ENCODE data around the gene KIAA0825. TPM values are rescaled to one million over a fixed set of nuclear protein-coding genes. Genes with fewer than 3 reads are reported as not detected.
A peak's percentile ranks its signal among the peaks of the same experiment; 100 is the strongest.
"Not testable (repeated sequence)": the region's sequence is repeated elsewhere in the genome, so short reads cannot be mapped to it uniquely, and the experiment has no call there.

KIAA0825 gene
- total and polyA plus RNA-seq, 2 donors = 0.87 to 3.1 TPM

GRCh38 chr5:94153736-94154450, 464.5 kb downstream of the KIAA0825 start:
- WGBS = 92% methylated on average over 3 of the region's 3 CpGs
- Histone ChIP-seq H3K4me3 (ENCODE audit: low read length in 2 of 2) (no peak overlapping the region), H3K27ac (ENCODE audit: low read depth in 1 of 2, low read length in 1 of 2) (no peak overlapping the region), H3K36me3 (ENCODE audit: control insufficient read depth in 2 of 2, insufficient read depth in 2 of 2, low read length in 1 of 2) (no peaks in the 10 kb centered on the region), H3K4me1 (ENCODE audit: control insufficient read depth in 2 of 2, insufficient read depth in 2 of 2, low read length in 2 of 2) (no peaks in the 10 kb centered on the region), H3K9me3 (ENCODE audit: control insufficient read depth in 2 of 2, insufficient read depth in 1 of 2, low read length in 1 of 2) (no peaks in the 10 kb centered on the region), H3K27me3 (ENCODE audit: control insufficient read depth in 2 of 2, insufficient read depth in 1 of 2, low read length in 1 of 2) (no peaks in the 10 kb centered on the region)
- no peak for DNase-seq (ENCODE audit: low read depth in 6 of 9, low spot score in 9 of 9)

GRCh38 chr5:94143621-94144020, 474.8 kb downstream of the KIAA0825 start:
- not testable (repeated sequence) for H3K27ac ChIP-seq (ENCODE audit: low read depth in 1 of 2, low read length in 1 of 2); H3K27me3 ChIP-seq (ENCODE audit: control insufficient read depth in 2 of 2, insufficient read depth in 1 of 2, low read length in 1 of 2); DNase-seq (ENCODE audit: low read depth in 6 of 9, low spot score in 9 of 9); H3K4me3 ChIP-seq (ENCODE audit: low read length in 2 of 2); H3K9me3 ChIP-seq (ENCODE audit: control insufficient read depth in 2 of 2, insufficient read depth in 1 of 2, low read length in 1 of 2); H3K4me1 ChIP-seq (ENCODE audit: control insufficient read depth in 2 of 2, insufficient read depth in 2 of 2, low read length in 2 of 2); H3K36me3 ChIP-seq (ENCODE audit: control insufficient read depth in 2 of 2, insufficient read depth in 2 of 2, low read length in 1 of 2)

- no peak overlapping the region for H3K27ac ChIP-seq (ENCODE audit: low read depth in 1 of 2, low read length in 1 of 2)
- H3K9me3 ChIP-seq (ENCODE audit: control insufficient read depth in 2 of 2, insufficient read depth in 1 of 2, low read length in 1 of 2) = no peaks in the 10 kb centered on the region
- WGBS = 99% methylated on average over 2 of the region's 2 CpGs
- H3K4me1 ChIP-seq (ENCODE audit: control insufficient read depth in 2 of 2, insufficient read depth in 2 of 2, low read length in 2 of 2) = no peaks in the 10 kb centered on the region
- H3K4me3 ChIP-seq (ENCODE audit: low read length in 2 of 2) = no peak overlapping the region
- no peaks in the 10 kb centered on the region for H3K27me3 ChIP-seq (ENCODE audit: control insufficient read depth in 2 of 2, insufficient read depth in 1 of 2, low read length in 1 of 2)
- DNase-seq (ENCODE audit: low read depth in 6 of 9, low spot score in 9 of 9) = no peak
- H3K36me3 ChIP-seq (ENCODE audit: control insufficient read depth in 2 of 2, insufficient read depth in 2 of 2, low read length in 1 of 2) = no peaks in the 10 kb centered on the region
These were observed 478.1 kb downstream of the KIAA0825 start for GRCh38 chr5:94140300-94140699.

GRCh38 chr5:94130077-94130476, 488.3 kb downstream of the KIAA0825 start:
- WGBS = 100% methylated on average over 1 of the region's 1 CpG
- Histone ChIP-seq H3K27ac (ENCODE audit: low read depth in 1 of 2, low read length in 1 of 2) (no peak overlapping the region), H3K4me1 (ENCODE audit: control insufficient read depth in 2 of 2, insufficient read depth in 2 of 2, low read length in 2 of 2) (no peaks in the 10 kb centered on the region), H3K27me3 (ENCODE audit: control insufficient read depth in 2 of 2, insufficient read depth in 1 of 2, low read length in 1 of 2) (no peaks in the 10 kb centered on the region), H3K36me3 (ENCODE audit: control insufficient read depth in 2 of 2, insufficient read depth in 2 of 2, low read length in 1 of 2) (no peaks in the 10 kb centered on the region), H3K4me3 (ENCODE audit: low read length in 2 of 2) (no peak overlapping the region), H3K9me3 (ENCODE audit: control insufficient read depth in 2 of 2, insufficient read depth in 1 of 2, low read length in 1 of 2) (no peaks in the 10 kb centered on the region)
- no peak for DNase-seq (ENCODE audit: low read depth in 6 of 9, low spot score in 9 of 9)

- no peaks in the 10 kb centered on the region for H3K27me3 ChIP-seq (ENCODE audit: control insufficient read depth in 2 of 2, insufficient read depth in 1 of 2, low read length in 1 of 2)
- DNase-seq (ENCODE audit: low read depth in 6 of 9, low spot score in 9 of 9) = no peak
- H3K4me1 ChIP-seq (ENCODE audit: control insufficient read depth in 2 of 2, insufficient read depth in 2 of 2, low read length in 2 of 2) = no peaks in the 10 kb centered on the region
- 95% methylated on average over 2 of the region's 2 CpGs for WGBS
- H3K36me3 ChIP-seq (ENCODE audit: control insufficient read depth in 2 of 2, insufficient read depth in 2 of 2, low read length in 1 of 2) = no peaks in the 10 kb centered on the region
- no peaks in the 10 kb centered on the region for H3K9me3 ChIP-seq (ENCODE audit: control insufficient read depth in 2 of 2, insufficient read depth in 1 of 2, low read length in 1 of 2)
- H3K27ac ChIP-seq (ENCODE audit: low read depth in 1 of 2, low read length in 1 of 2) = no peak overlapping the region
- no peak overlapping the region for H3K4me3 ChIP-seq (ENCODE audit: low read length in 2 of 2)
These were observed 493.3 kb downstream of the KIAA0825 start for GRCh38 chr5:94125107-94125506.

- H3K27ac ChIP-seq (ENCODE audit: low read depth in 1 of 2, low read length in 1 of 2); H3K4me3 ChIP-seq (ENCODE audit: low read length in 2 of 2); H3K36me3 ChIP-seq (ENCODE audit: control insufficient read depth in 2 of 2, insufficient read depth in 2 of 2, low read length in 1 of 2); H3K27me3 ChIP-seq (ENCODE audit: control insufficient read depth in 2 of 2, insufficient read depth in 1 of 2, low read length in 1 of 2); H3K4me1 ChIP-seq (ENCODE audit: control insufficient read depth in 2 of 2, insufficient read depth in 2 of 2, low read length in 2 of 2); DNase-seq (ENCODE audit: low read depth in 6 of 9, low spot score in 9 of 9): not testable (repeated sequence)
- WGBS = 100% methylated on average over 2 of the region's 2 CpGs
- peaks cover 1 to 13% of the 10 kb centered on the region in 2 donors for H3K9me3 ChIP-seq (ENCODE audit: control insufficient read depth in 2 of 2, insufficient read depth in 1 of 2, low read length in 1 of 2)
These were observed 502.1 kb downstream of the KIAA0825 start for GRCh38 chr5:94116317-94116716.

- no peaks in the 10 kb centered on the region for H3K36me3 ChIP-seq (ENCODE audit: control insufficient read depth in 2 of 2, insufficient read depth in 2 of 2, low read length in 1 of 2)
- no peak for DNase-seq (ENCODE audit: low read depth in 6 of 9, low spot score in 9 of 9)
- WGBS = 97% methylated on average over 2 of the region's 2 CpGs
These were observed 505.3 kb downstream of the KIAA0825 start for GRCh38 chr5:94113087-94113486.

GRCh38 chr5:94111209-94112004, 507.0 kb downstream of the KIAA0825 start:
- WGBS = 3% methylated on average over 51 of the region's 51 CpGs
- peaks cover under 1 to 2% of the 10 kb centered on the region in 2 donors for H3K9me3 ChIP-seq (ENCODE audit: control insufficient read depth in 2 of 2, insufficient read depth in 1 of 2, low read length in 1 of 2)
- peak overlapping the region; percentile 72 to 75 for H3K27ac ChIP-seq (ENCODE audit: low read depth in 1 of 2, low read length in 1 of 2)
- peak overlapping the region; percentile 64 to 82 for H3K4me3 ChIP-seq (ENCODE audit: low read length in 2 of 2)
- H3K36me3 ChIP-seq (ENCODE audit: control insufficient read depth in 2 of 2, insufficient read depth in 2 of 2, low read length in 1 of 2) = no peaks in the 10 kb centered on the region
- DNase-seq (ENCODE audit: low read depth in 6 of 9, low spot score in 9 of 9) = peak; percentile 80 to 96 (median 88)
- no peaks in the 10 kb centered on the region for H3K27me3 ChIP-seq (ENCODE audit: control insufficient read depth in 2 of 2, insufficient read depth in 1 of 2, low read length in 1 of 2)
- H3K4me1 ChIP-seq (ENCODE audit: control insufficient read depth in 2 of 2, insufficient read depth in 2 of 2, low read length in 2 of 2) = no peaks in the 10 kb centered on the region

More at GRCh38 chr5:94113087-94113486, 505.3 kb downstream of the KIAA0825 start:
- H3K4me3 ChIP-seq (ENCODE audit: low read length in 2 of 2) = no peak overlapping the region
- no peaks in the 10 kb centered on the region for H3K4me1 ChIP-seq (ENCODE audit: control insufficient read depth in 2 of 2, insufficient read depth in 2 of 2, low read length in 2 of 2)
- H3K27ac ChIP-seq (ENCODE audit: low read depth in 1 of 2, low read length in 1 of 2) = no peak overlapping the region
- H3K9me3 ChIP-seq (ENCODE audit: control insufficient read depth in 2 of 2, insufficient read depth in 1 of 2, low read length in 1 of 2) = peaks cover 1 to 13% of the 10 kb centered on the region in 2 donors
- no peaks in the 10 kb centered on the region for H3K27me3 ChIP-seq (ENCODE audit: control insufficient read depth in 2 of 2, insufficient read depth in 1 of 2, low read length in 1 of 2)

GRCh38 chr5:94103514-94104245, 514.7 kb downstream of the KIAA0825 start:
- DNase-seq (ENCODE audit: low read depth in 6 of 9, low spot score in 9 of 9) = no peak
- no peaks in the 10 kb centered on the region for H3K4me1 ChIP-seq (ENCODE audit: control insufficient read depth in 2 of 2, insufficient read depth in 2 of 2, low read length in 2 of 2)
- H3K9me3 ChIP-seq (ENCODE audit: control insufficient read depth in 2 of 2, insufficient read depth in 1 of 2, low read length in 1 of 2) = no peaks in the 10 kb centered on the region
- H3K27ac ChIP-seq (ENCODE audit: low read depth in 1 of 2, low read length in 1 of 2) = no peak overlapping the region
- 79% methylated on average over 3 of the region's 3 CpGs for WGBS
- H3K4me3 ChIP-seq (ENCODE audit: low read length in 2 of 2) = no peak overlapping the region
- no peaks in the 10 kb centered on the region for H3K27me3 ChIP-seq (ENCODE audit: control insufficient read depth in 2 of 2, insufficient read depth in 1 of 2, low read length in 1 of 2)
- no peaks in the 10 kb centered on the region for H3K36me3 ChIP-seq (ENCODE audit: control insufficient read depth in 2 of 2, insufficient read depth in 2 of 2, low read length in 1 of 2)

Measured in thymus (tissue), 11 donors.